ENCODE measurements around the gene NTN3. TPM values are rescaled to one million over a fixed set of nuclear protein-coding genes. Genes with fewer than 3 reads are reported as not detected.

Gene NTN3
- total and polyA plus RNA-seq, 2 of the 8 experiments (the other 6 are each of a cell fraction or from before 2014, with no cell fraction given) = 0.30 to 0.34 TPM

- Histone ChIP-seq H3K4me1 (replicated peaks in 1 of 4; ENCODE audit: control insufficient read depth in 3 of 4, insufficient read depth in 4 of 4, low read length in 3 of 4) (no peaks in the 10 kb centered on the region), H3K27me3 (replicated peaks in 1 of 4; ENCODE audit: control insufficient read depth in 3 of 4, extremely low read depth in 1 of 4, insufficient read depth in 3 of 4, low read length in 3 of 4) (no peaks in the 10 kb centered on the region), H2BK120ac (replicated peaks; ENCODE audit: low read depth, low read length) (no peak overlapping the region), H3K23ac (ENCODE audit: insufficient read length) (no peak overlapping the region), H3K14ac (ENCODE audit: insufficient read length) (no peak overlapping the region), H2BK20ac (ENCODE audit: low read length) (no peak overlapping the region), H3K4me3 (ENCODE audit: extremely low read depth in 1 of 4, insufficient read depth in 2 of 4, low read depth in 3 of 4, low read length in 4 of 4) (no peak overlapping the region), H3K79me1 (ENCODE audit: low read depth, low read length) (peaks cover 2% of the 10 kb centered on the region; the same call in 1 of the 2 replicates), H2BK5ac (ENCODE audit: low read depth, low read length) (no peak overlapping the region), H3K18ac (ENCODE audit: extremely low read depth, low read length) (no peak overlapping the region), H3K27ac (ENCODE audit: low read depth, low read length) (no peak overlapping the region), H2BK12ac (ENCODE audit: low read depth, low read length) (no peak overlapping the region), H2BK15ac (ENCODE audit: low read length) (no peak overlapping the region), H3K36me3 (ENCODE audit: control insufficient read depth in 2 of 4, insufficient read depth in 4 of 4, low read length in 3 of 4) (peaks cover 0 to 15% (median 4%) of the 10 kb centered on the region in 4 experiments; a peak in 4 of 8 replicates), H4K8ac (ENCODE audit: extremely low read depth, insufficient read depth, low read length) (no peak overlapping the region), H4K20me1 (replicated peaks in 1 of 2; ENCODE audit: control insufficient read depth in 1 of 2, insufficient read depth in 2 of 2, low read length in 2 of 2) (peaks cover 0 to 9% of the 10 kb centered on the region in 2 experiments), H3K23me2 (ENCODE audit: low read depth, low read length) (no peaks in the 10 kb centered on the region), H3K4me2 (ENCODE audit: insufficient read depth in 1 of 2, low read depth in 2 of 2, low read length in 2 of 2) (no peak overlapping the region), H2AFZ (ENCODE audit: low read length) (no peak overlapping the region), H4K5ac (ENCODE audit: insufficient read length, low read depth, low read length) (no peak overlapping the region), H3K9ac (replicated peaks in 1 of 4; ENCODE audit: extremely low read depth in 1 of 4, low read depth in 3 of 4, low read length in 3 of 4) (no peak overlapping the region), H3K56ac (replicated peaks; ENCODE audit: insufficient read length, low read depth, low read length) (no peak overlapping the region), H2AK5ac (ENCODE audit: low read depth, low read length) (no peak overlapping the region), H3K9me3 (ENCODE audit: insufficient read depth in 2 of 2, low read depth in 1 of 2, low read length in 1 of 2) (no peaks in the 10 kb centered on the region), H3K79me2 (ENCODE audit: control insufficient read depth in 1 of 2, insufficient read depth in 2 of 2, low read length in 2 of 2) (0 out of 4 replicates have a peak, but pooled peaks cover 0 to 2% of the 10 kb centered on the region in 2 experiments), H4K91ac (replicated peaks; ENCODE audit: insufficient read length, low read length) (no peak overlapping the region), H3K4ac (replicated peaks; ENCODE audit: insufficient read length, low read depth, low read length) (no peak overlapping the region)
- TF ChIP-seq JUND (IDR thresholded peaks at IDR 0.05; ENCODE audit: low read length) (no peak), CHD1 (IDR thresholded peaks at IDR 0.05; ENCODE audit: low read depth, low read length) (no peak), NRF1 (IDR thresholded peaks at IDR 0.05; ENCODE audit: low read depth, low read length) (no peak), HDAC6 (IDR thresholded peaks at IDR 0.05; ENCODE audit: low read depth, low read length) (no peak)
- ChIA-PET POLR2A (ENCODE audit: partially characterized antibody) (interaction anchor here (0.7 kb wide), 1 partner anchor 222 kb away, joined by 4 read pairs; no protein-coding TSS in a partner anchor), CTCF (ENCODE audit: partially characterized antibody) (no interaction called here)
- WGBS, 2 experiments (ENCODE audit: extremely low coverage in 1 of 2, insufficient coverage in 1 of 2, insufficient read length in 1 of 2, insufficient replicate concordance in 2 of 2, low coverage in 1 of 2, low lambda C conversion rate in 2 of 2, missing lambda C conversion rate in 1 of 2) = 94% methylated on average over 5 of the region's 5 CpGs; no CpG with 5 or more reads in 1 of the 2 experiments
- FAIRE-seq = no peak
- DNase-seq (ENCODE audit: low read depth in 1 of 2, low spot score in 2 of 2) = no peak
Measured at GRCh38 chr16:2494616-2495015, 23.5 kb downstream of the NTN3 start.
